Transverse colon (tissue), 4 donors: ENCODE measurements around the gene PACSIN2. TPM values are rescaled to one million over a fixed set of nuclear protein-coding genes. Genes with fewer than 3 reads are reported as not detected.

Experiments
- DNase-seq: peaks from one replicate; pipeline ENCODE4 v3.0.0-alpha.2; 2019
- H3K27ac ChIP-seq, 4 donors: fragments of 200-600 bp; sonication (generic); 2 replicates each; pipeline ENCODE4 v1.5.1; 2016 to 2018; ENCODE audit warnings: inconsistent platforms in 4 of 4
- H3K27me3 ChIP-seq: fragments of 200-600 bp; sonication (generic); 2 replicates; pipeline ENCODE4 v1.5.1; 2017; ENCODE audit warnings: inconsistent platforms
- H3K36me3 ChIP-seq, 4 donors: fragments of 200-600 bp; sonication (generic); 2 replicates each; pipeline ENCODE4 v1.5.1; 2017 to 2019; ENCODE audit warnings: inconsistent platforms in 4 of 4
- H3K4me1 ChIP-seq, 4 donors: fragments of 200-600 bp; sonication (generic); 2 replicates each; pipeline ENCODE4 v1.5.1; 2017 to 2020; ENCODE audit warnings: inconsistent platforms in 4 of 4
- H3K4me3 ChIP-seq, 4 donors: fragments of 200-600 bp; sonication (generic); 1 replicate in 1 of 4; 2 replicates in 3 of 4; pipeline versions ENCODE4 v1.5.1 to v1.6.1; 2017 to 2019; ENCODE audit warnings: inconsistent platforms in 4 of 4
- H3K9me3 ChIP-seq, 2 donors: fragments of 200-600 bp; sonication (generic); 2 replicates each; pipeline ENCODE4 v1.5.1; 2017 to 2019; ENCODE audit warnings: inconsistent platforms in 2 of 2
- CTCF ChIP-seq, 5 experiments: fragments of 200-600 bp in 3 of 5; fragments of 450-650 bp in 2 of 5; sonication (generic) in 3 of 5; IDR thresholded peaks; 1 replicate in 2 of 5; 2 replicates in 3 of 5; pipeline ENCODE4 v1.5.1; 2016 to 2017; ENCODE audit warnings: antibody characterized with exemption in 5 of 5, inconsistent platforms in 3 of 5, mild to moderate bottlenecking in 2 of 5, moderate library complexity in 1 of 5
- EP300 ChIP-seq: sonication (generic); formaldehyde crosslinking; IDR thresholded peaks from one replicate; pipeline ENCODE4 v1.6.1; 2017; ENCODE audit warnings: antibody characterized with exemption, low read depth
- POLR2A ChIP-seq: fragments of 450-650 bp; IDR thresholded peaks from one replicate; pipeline ENCODE4 v1.6.1; 2016; ENCODE audit warnings: antibody characterized with exemption, mild to moderate bottlenecking, moderate library complexity
- POLR2AphosphoS5 ChIP-seq, 3 donors: sonication (generic); formaldehyde crosslinking; IDR thresholded peaks; one replicate each; pipeline ENCODE4 v1.6.1; 2016; ENCODE audit warnings: antibody characterized with exemption in 3 of 3
- WGBS, 2 donors: methylation state at CpG; one replicate each; pipeline ENCODE4 v1.1.5; 2018; ENCODE audit warnings: low coverage in 1 of 2; 5-methylcytosine and 5-hydroxymethylcytosine counted together
- in situ Hi-C, 4 donors: fragments of 200-750 bp; cut with MboI; loops; one replicate each; pipeline versions ENCODE4 v1.15.0 to v1.15.1; 2017; ENCODE audit warnings: low sequenced_read_pairs in 3 of 4, low pct_ligation_motif_present in 1 of 4, low pct_unique_long_range_greater_than_20kb in 1 of 4
- intact Hi-C: fragments of 100-400 bp; cut with DNase I; formaldehyde crosslinking; loops from one replicate; pipeline ENCODE4 v1.15.1; 2023; ENCODE audit warnings: low total_unique reads
- total RNA-seq, 4 donors: library from RNA; depleted of rRNA; stranded (reverse); fragments of >200 nt; gene quantifications; one replicate each; pipeline ENCODE4 v1.1.0, GENCODE V29; 2016

The PACSIN2 gene
- total RNA-seq, 4 donors from 2014 or later, result 53.9 to 250 (median 198) TPM

GRCh38 chr22:42985531-42985905, 29.4 kb downstream of the PACSIN2 start:
- Histone ChIP-seq H3K27ac (peak overlapping the region; percentile 2 to 48 (median 46)), H3K4me1 (peaks cover 17 to 54% (median 22%) of the 10 kb centered on the region in 4 donors), H3K36me3 (no peaks in the 10 kb centered on the region), H3K4me3 (no peak overlapping the region), H3K27me3 (no peaks in the 10 kb centered on the region), H3K9me3 (no peaks in the 10 kb centered on the region)
- intact Hi-C loops, result no loop called here
- TF ChIP-seq EP300, result no peak
- TF ChIP-seq POLR2A, result no peak
- no peak for TF ChIP-seq POLR2AphosphoS5 (IDR thresholded peaks at IDR 0.05)
- TF ChIP-seq CTCF (IDR thresholded peaks at IDR 0.05), result no peak
- DNase-seq, result no peak
- 78% methylated on average over 3 of the region's 3 CpGs; no CpG with 5 or more reads in 1 of the 2 donors for WGBS, 2 donors
- in situ Hi-C loops, result no loop called here

- no peaks in the 10 kb centered on the region for H3K9me3 ChIP-seq
- TF ChIP-seq CTCF (IDR thresholded peaks at IDR 0.05) (no peak), POLR2AphosphoS5 (IDR thresholded peaks at IDR 0.05) (no peak), EP300 (no peak), POLR2A (no peak)
- in situ Hi-C loops, result no loop called here
- intact Hi-C loops, result no loop called here
- H3K4me1 ChIP-seq, result peaks cover 12 to 48% (median 17%) of the 10 kb centered on the region in 4 donors
- H3K36me3 ChIP-seq, result no peaks in the 10 kb centered on the region
- WGBS, 2 donors, result 91% methylated on average over 9 of the region's 9 CpGs; no CpG with 5 or more reads in 1 of the 2 donors
- no peak for DNase-seq
- no peak overlapping the region for H3K4me3 ChIP-seq
- no peaks in the 10 kb centered on the region for H3K27me3 ChIP-seq
- peak overlapping the region; percentile 2 to 48 (median 46) for H3K27ac ChIP-seq
Measured at GRCh38 chr22:42984814-42985530, 30.0 kb downstream of the PACSIN2 start.

- TF ChIP-seq POLR2AphosphoS5 (IDR thresholded peaks at IDR 0.05) (no peak), CTCF (IDR thresholded peaks at IDR 0.05) (no peak), EP300 (no peak), POLR2A (no peak)
- Histone ChIP-seq H3K4me1 (peaks cover 12 to 46% (median 17%) of the 10 kb centered on the region in 4 donors), H3K36me3 (no peaks in the 10 kb centered on the region), H3K27ac (peak overlapping the region; percentile 2 to 48 (median 46)), H3K4me3 (no peak overlapping the region), H3K27me3 (no peaks in the 10 kb centered on the region), H3K9me3 (no peaks in the 10 kb centered on the region)
- WGBS, 2 donors, result 37 to 70% methylated on average over 2 to 4 of the region's 4 CpGs
- intact Hi-C loops, result no loop called here
- in situ Hi-C loops, result no loop called here
- DNase-seq, result no peak
Measured at GRCh38 chr22:42984397-42984796, 30.6 kb downstream of the PACSIN2 start.

- H3K36me3 ChIP-seq, result no peaks in the 10 kb centered on the region
- peaks cover 18 to 46% (median 23%) of the 10 kb centered on the region in 4 donors for H3K4me1 ChIP-seq
- in situ Hi-C loops, result no loop called here
- TF ChIP-seq EP300 (no peak), POLR2AphosphoS5 (IDR thresholded peaks at IDR 0.05) (no peak), POLR2A (no peak), CTCF (IDR thresholded peaks at IDR 0.05) (no peak)
- H3K9me3 ChIP-seq, result no peaks in the 10 kb centered on the region
- intact Hi-C loops, result no loop called here
- H3K27me3 ChIP-seq, result no peaks in the 10 kb centered on the region
- DNase-seq, result no peak
- peak overlapping the region in 1 of 4 donors; percentile 45 for H3K27ac ChIP-seq
- H3K4me3 ChIP-seq, result no peak overlapping the region
Measured at GRCh38 chr22:42983470-42983869, 31.5 kb downstream of the PACSIN2 start.
